GM12878 (cell line): ENCODE measurements around the gene PPP2R1A. TPM values are rescaled to one million over a fixed set of nuclear protein-coding genes. Genes with fewer than 3 reads are reported as not detected.

Experiments used
- ATAC-seq: fragments of 200-7000 bp; cut with Tn5 transposase; 3 replicates; pipeline ENCODE4 v1.9.1; 2020; ENCODE audit warnings: mild to moderate bottlenecking, moderate library complexity
- BruUV-seq: library from RNA; stranded (reverse); fragments of 400-500 nt; replicated peaks from 2 replicates; lab custom pipeline; 2021; lab: Mats Ljungman, UMichigan
- CTCF ChIA-PET: fragments of 300-600 bp; sonication (Branson Sonifier 250); formaldehyde crosslinking; extraction: SDS; loops from one replicate; lab custom pipeline; 2021; ENCODE audit warnings: inconsistent platforms; lab: Yijun Ruan, JAX
- POLR2A ChIA-PET: fragments of 350-600 bp; formaldehyde crosslinking; extraction: SDS; loops from one replicate; lab custom pipeline; 2021; ENCODE audit warnings: inconsistent platforms; lab: Charles Lee
- RAD21 ChIA-PET: fragments of 300-600 bp; sonication (Branson Sonifier 250); formaldehyde crosslinking; loops from one replicate; lab custom pipeline; 2023; ENCODE audit warnings: antibody characterized with exemption; ENCODE audit not compliant: unreplicated experiment; lab: Charles Lee
- SMC1A ChIA-PET: fragments of 300-600 bp; sonication (Branson Sonifier 250); formaldehyde crosslinking; loops from one replicate; lab custom pipeline; 2023; ENCODE audit not compliant: unreplicated experiment, uncharacterized antibody; lab: Charles Lee
- DNase-seq: peaks from one replicate; pipeline ENCODE4 v3.0.0-alpha.2; 2011; ENCODE audit warnings: low read depth, low spot score
- FAIRE-seq: peaks from 3 replicates; lab custom pipeline; 2011; peaks lifted over from hg19 to GRCh38; lab: Jason Lieb, UNC
- H2AFZ ChIP-seq: 2 replicates; pipeline ENCODE4 v1.6.0; 2011; ENCODE audit warnings: low read depth, low read length, control low read depth; ENCODE audit not compliant: control insufficient read depth
- H3K27ac ChIP-seq: 2 replicates; pipeline ENCODE4 v1.5.1; 2011; ENCODE audit warnings: control low read depth; ENCODE audit not compliant: control insufficient read depth, insufficient read depth
- H3K27me3 ChIP-seq, 2 experiments: replicated peaks in 1 of 2; 2 replicates each; pipeline versions ENCODE4 v1.6.0 to v1.6.1; 2011; ENCODE audit warnings: low read length in 1 of 2; ENCODE audit not compliant: control insufficient read depth in 2 of 2, insufficient read depth in 2 of 2
- H3K36me3 ChIP-seq, 2 experiments: 2 replicates each; pipeline ENCODE4 v1.5.1; 2011; ENCODE audit warnings: low read length in 1 of 2; ENCODE audit not compliant: control insufficient read depth in 2 of 2, insufficient read depth in 2 of 2
- H3K4me1 ChIP-seq: 2 replicates; pipeline ENCODE4 v1.6.1; 2011; ENCODE audit warnings: mild to moderate bottlenecking, low read length, moderate library complexity, mixed read lengths; ENCODE audit not compliant: control insufficient read depth, insufficient read depth
- H3K4me2 ChIP-seq: 2 replicates; pipeline ENCODE4 v1.6.0; 2011; ENCODE audit warnings: control low read depth; ENCODE audit not compliant: control insufficient read depth, insufficient read depth
- H3K4me3 ChIP-seq: fragments of 200-600 bp; sonication (generic); 2 replicates; pipeline ENCODE4 v1.5.1; 2016
- H3K79me2 ChIP-seq: 2 replicates; pipeline ENCODE4 v1.6.0; 2011; ENCODE audit warnings: low read length; ENCODE audit not compliant: control insufficient read depth, insufficient read depth
- H3K9ac ChIP-seq: 2 replicates; pipeline ENCODE4 v1.8.0; 2011; ENCODE audit warnings: low read length, control low read depth, mixed read lengths; ENCODE audit not compliant: control insufficient read depth, insufficient read depth
- H3K9me3 ChIP-seq: replicated peaks from 3 replicates; pipeline ENCODE4 v1.5.1; 2011; ENCODE audit warnings: mild to moderate bottlenecking, low read length; ENCODE audit not compliant: control insufficient read depth, insufficient read depth
- H4K20me1 ChIP-seq: 2 replicates; pipeline ENCODE4 v1.6.0; 2011; ENCODE audit not compliant: control insufficient read depth, insufficient read depth
- CHD2 ChIP-seq: IDR thresholded peaks from 2 replicates; pipeline ENCODE4 v1.6.1; 2011; ENCODE audit warnings: low read depth, low read length, improper control_type of control experiment, borderline replicate concordance
- EED ChIP-seq: sonication (generic); IDR thresholded peaks from 2 replicates; pipeline ENCODE4 v1.6.1; 2016; ENCODE audit warnings: antibody characterized with exemption, low read depth
- HDAC2 ChIP-seq: fragments of 200-600 bp; sonication (generic); IDR thresholded peaks from 2 replicates; pipeline ENCODE4 v1.6.1; 2017
- MEF2A ChIP-seq: IDR thresholded peaks from 2 replicates; pipeline ENCODE4 v1.6.1; 2011; ENCODE audit warnings: low read depth, mild to moderate bottlenecking, low read length, moderate library complexity; ENCODE audit not compliant: insufficient read depth
- NR2F1 ChIP-seq: fragments of 450-650 bp; conservative IDR thresholded peaks from 2 replicates; pipeline ENCODE4 v1.6.1; 2017; ENCODE audit warnings: mild to moderate bottlenecking
- RBBP5 ChIP-seq: fragments of 200-600 bp; sonication (generic); conservative IDR thresholded peaks from 2 replicates; pipeline ENCODE4 v1.6.1; 2016
- SIX5 ChIP-seq: IDR thresholded peaks from 2 replicates; pipeline ENCODE4 v1.6.1; 2011; ENCODE audit warnings: mild to moderate bottlenecking, low read depth, low read length, moderate library complexity; ENCODE audit not compliant: severe bottlenecking
- SRF ChIP-seq, 2 experiments: IDR thresholded peaks; 2 replicates each; pipeline ENCODE4 v1.6.1; 2011; ENCODE audit warnings: low read depth in 2 of 2, low read length in 2 of 2, mild to moderate bottlenecking in 1 of 2, moderate library complexity in 1 of 2
- TCF3 ChIP-seq: IDR thresholded peaks from 2 replicates; pipeline ENCODE4 v1.6.1; 2012; ENCODE audit warnings: low read depth, mild to moderate bottlenecking, low read length, borderline replicate concordance; ENCODE audit not compliant: insufficient read depth
- YY1 ChIP-seq: IDR thresholded peaks from 2 replicates; pipeline ENCODE4 v1.6.1; 2011; ENCODE audit warnings: low read depth, mild to moderate bottlenecking, low read length
- ZNF622 ChIP-seq: fragments of 450-650 bp; IDR thresholded peaks from 2 replicates; pipeline ENCODE4 v1.6.1; 2017; ENCODE audit warnings: mild to moderate bottlenecking, inconsistent platforms
- ZSCAN29 ChIP-seq: fragments of 450-650 bp; IDR thresholded peaks from 2 replicates; pipeline ENCODE4 v1.6.1; 2017; ENCODE audit warnings: mild to moderate bottlenecking, moderate library complexity
- ZZZ3 ChIP-seq: IDR thresholded peaks from 2 replicates; pipeline ENCODE4 v1.6.1; 2011; ENCODE audit warnings: low read depth; ENCODE audit not compliant: control insufficient read depth, insufficient read length
- WGBS: methylation state at CpG from one replicate; pipeline ENCODE4 v1.1.6; 2016; ENCODE audit warnings: low lambda C conversion rate; ENCODE audit not compliant: insufficient replicate concordance, insufficient coverage; ENCODE audit errors: missing lambda C conversion rate; 5-methylcytosine and 5-hydroxymethylcytosine counted together
- in situ Hi-C: fragments of 300-500 bp; cut with MboI; formaldehyde crosslinking; loops from 9 replicates; pipeline ENCODE4 v1.14.3; 2018; ENCODE audit warnings: mixed read lengths
- intact Hi-C: fragments of 100-400 bp; cut with micrococcal nuclease; formaldehyde crosslinking; loops from one replicate; pipeline ENCODE4 v1.14.2; 2022; ENCODE audit not compliant: unreplicated experiment
- polyA plus RNA-seq, 11 experiments: library from polyadenylated mRNA; depleted of rRNA in 4 of 11; unstranded in 6 of 11; stranded (reverse) in 5 of 11; fragments of >200 nt; fragmentation: Nextera tagmentation in 4 of 11; fragmentation: Illumina TruSeq in 1 of 11; extraction: Ambion mirVana in 4 of 11; extraction: Trizol in 1 of 11; gene quantifications; 1 replicate in 1 of 11; 2 replicates in 10 of 11; pipeline versions ENCODE4 v1.2.1 to v1.2.3, GENCODE V29; 2011 to 2016; ENCODE audit warnings: inconsistent platforms in 2 of 11, missing spikeins in 2 of 11, low read depth in 1 of 11
- total RNA-seq, 4 experiments: library from RNA; depleted of rRNA in 3 of 4; stranded (reverse); fragments of >200 nt in 3 of 4; fragmentation: Illumina TruSeq in 1 of 4; extraction: Trizol in 1 of 4; gene quantifications; 2 replicates each; pipeline versions ENCODE4 v1.2.1 to v1.2.3, GENCODE V29; 2013 to 2021
- TF ChIP-seq, protein P1 (sequence below): IDR thresholded peaks from 2 replicates; pipeline ENCODE4 v1.6.1; 2012; ENCODE audit warnings: low read depth, low read length, improper control_type of control experiment
- TF ChIP-seq, protein P2 (sequence below): fragments of 450-650 bp; IDR thresholded peaks from 2 replicates; pipeline ENCODE4 v1.6.1; 2017; ENCODE audit warnings: mild to moderate bottlenecking
- TF ChIP-seq, protein P3 (sequence below): fragments of 450-650 bp; IDR thresholded peaks from 2 replicates; pipeline ENCODE4 v1.6.1; 2017; ENCODE audit warnings: mild to moderate bottlenecking, low read depth, inconsistent platforms; ENCODE audit not compliant: poor library complexity, severe bottlenecking
- TF ChIP-seq, protein P4 (sequence below): fragments of 450-650 bp; IDR thresholded peaks from 2 replicates; pipeline ENCODE4 v1.6.1; 2016; ENCODE audit warnings: mild to moderate bottlenecking, moderate library complexity, borderline replicate concordance

Gene PPP2R1A
- total and polyA plus RNA-seq, 10 of the 15 experiments (the other 5 are each of a cell fraction or from before 2014, with no cell fraction given): 16.0 to 359 (median 140) TPM

DNA sequence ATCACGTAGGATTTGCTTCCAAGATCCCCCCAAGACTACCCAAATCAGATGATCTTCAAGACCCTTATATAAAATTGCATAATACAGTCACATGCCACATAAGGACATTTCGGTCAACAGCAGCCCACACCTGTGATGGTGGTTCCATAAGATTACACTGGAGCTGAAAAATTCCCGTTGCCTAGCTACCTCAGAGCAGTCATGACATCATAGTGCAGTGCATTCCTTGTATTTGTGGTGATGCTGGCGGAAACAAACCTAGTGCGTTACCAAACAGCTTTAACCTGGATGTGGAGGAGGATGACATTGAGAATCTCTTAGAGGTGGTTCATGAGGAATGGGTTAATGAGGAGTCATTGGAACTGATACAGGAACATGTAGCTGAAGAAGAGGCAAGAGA, 84.3 kb downstream of the PPP2R1A start:
- CTCF ChIA-PET: interaction anchor here (1.1 kb wide), 1 partner anchor 27 kb away, joined by 3 read pairs; no protein-coding TSS in a partner anchor
- Histone ChIP-seq H4K20me1 (no peaks in the 10 kb centered on the region), H3K4me3 (no peak overlapping the region), H3K4me1 (no peaks in the 10 kb centered on the region), H3K4me2 (no peak overlapping the region), H3K27ac (no peak overlapping the region), H3K9ac (no peak overlapping the region), H3K9me3 (peaks cover 42% of the 10 kb centered on the region), H2AFZ (no peak overlapping the region), H3K27me3 (no peaks in the 10 kb centered on the region), H3K36me3 (peaks cover 0 to 3% of the 10 kb centered on the region in 2 experiments; a peak in 1 of 4 replicates), H3K79me2 (peaks cover 50% of the 10 kb centered on the region)
- RAD21 ChIA-PET: no interaction called here
- WGBS: 98% methylated on average over 5 of the region's 5 CpGs
- in situ Hi-C loops (no loop called here), intact Hi-C loops (no loop called here)
- POLR2A ChIA-PET: no interaction called here
- FAIRE-seq (no peak), ATAC-seq (no peak), DNase-seq (no peak)
- BruUV-seq: no TSS peak
- SMC1A ChIA-PET: no interaction called here
- TF ChIP-seq ZNF622 (no peak), SIX5 (no peak), CHD2 (no peak), NR2F1 (no peak), ZZZ3 (no peak), SRF (IDR thresholded peaks at IDR 0.05; ENCODE audit: low read depth in 2 of 2, low read length in 2 of 2) (no peak), YY1 (no peak), ZSCAN29 (no peak), HDAC2 (no peak), RBBP5 (no peak), MEF2A (no peak), EED (no peak), TCF3 (no peak)
- TF ChIP-seq, protein P1, sequence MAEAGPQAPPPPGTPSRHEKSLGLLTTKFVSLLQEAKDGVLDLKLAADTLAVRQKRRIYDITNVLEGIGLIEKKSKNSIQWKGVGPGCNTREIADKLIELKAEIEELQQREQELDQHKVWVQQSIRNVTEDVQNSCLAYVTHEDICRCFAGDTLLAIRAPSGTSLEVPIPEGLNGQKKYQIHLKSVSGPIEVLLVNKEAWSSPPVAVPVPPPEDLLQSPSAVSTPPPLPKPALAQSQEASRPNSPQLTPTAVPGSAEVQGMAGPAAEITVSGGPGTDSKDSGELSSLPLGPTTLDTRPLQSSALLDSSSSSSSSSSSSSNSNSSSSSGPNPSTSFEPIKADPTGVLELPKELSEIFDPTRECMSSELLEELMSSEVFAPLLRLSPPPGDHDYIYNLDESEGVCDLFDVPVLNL: no peak
- TF ChIP-seq, protein P2, sequence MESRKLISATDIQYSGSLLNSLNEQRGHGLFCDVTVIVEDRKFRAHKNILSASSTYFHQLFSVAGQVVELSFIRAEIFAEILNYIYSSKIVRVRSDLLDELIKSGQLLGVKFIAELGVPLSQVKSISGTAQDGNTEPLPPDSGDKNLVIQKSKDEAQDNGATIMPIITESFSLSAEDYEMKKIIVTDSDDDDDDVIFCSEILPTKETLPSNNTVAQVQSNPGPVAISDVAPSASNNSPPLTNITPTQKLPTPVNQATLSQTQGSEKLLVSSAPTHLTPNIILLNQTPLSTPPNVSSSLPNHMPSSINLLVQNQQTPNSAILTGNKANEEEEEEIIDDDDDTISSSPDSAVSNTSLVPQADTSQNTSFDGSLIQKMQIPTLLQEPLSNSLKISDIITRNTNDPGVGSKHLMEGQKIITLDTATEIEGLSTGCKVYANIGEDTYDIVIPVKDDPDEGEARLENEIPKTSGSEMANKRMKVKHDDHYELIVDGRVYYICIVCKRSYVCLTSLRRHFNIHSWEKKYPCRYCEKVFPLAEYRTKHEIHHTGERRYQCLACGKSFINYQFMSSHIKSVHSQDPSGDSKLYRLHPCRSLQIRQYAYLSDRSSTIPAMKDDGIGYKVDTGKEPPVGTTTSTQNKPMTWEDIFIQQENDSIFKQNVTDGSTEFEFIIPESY: no peak
- TF ChIP-seq, protein P3, sequence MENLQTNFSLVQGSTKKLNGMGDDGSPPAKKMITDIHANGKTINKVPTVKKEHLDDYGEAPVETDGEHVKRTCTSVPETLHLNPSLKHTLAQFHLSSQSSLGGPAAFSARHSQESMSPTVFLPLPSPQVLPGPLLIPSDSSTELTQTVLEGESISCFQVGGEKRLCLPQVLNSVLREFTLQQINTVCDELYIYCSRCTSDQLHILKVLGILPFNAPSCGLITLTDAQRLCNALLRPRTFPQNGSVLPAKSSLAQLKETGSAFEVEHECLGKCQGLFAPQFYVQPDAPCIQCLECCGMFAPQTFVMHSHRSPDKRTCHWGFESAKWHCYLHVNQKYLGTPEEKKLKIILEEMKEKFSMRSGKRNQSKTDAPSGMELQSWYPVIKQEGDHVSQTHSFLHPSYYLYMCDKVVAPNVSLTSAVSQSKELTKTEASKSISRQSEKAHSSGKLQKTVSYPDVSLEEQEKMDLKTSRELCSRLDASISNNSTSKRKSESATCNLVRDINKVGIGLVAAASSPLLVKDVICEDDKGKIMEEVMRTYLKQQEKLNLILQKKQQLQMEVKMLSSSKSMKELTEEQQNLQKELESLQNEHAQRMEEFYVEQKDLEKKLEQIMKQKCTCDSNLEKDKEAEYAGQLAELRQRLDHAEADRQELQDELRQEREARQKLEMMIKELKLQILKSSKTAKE: no peak
- TF ChIP-seq, protein P4, sequence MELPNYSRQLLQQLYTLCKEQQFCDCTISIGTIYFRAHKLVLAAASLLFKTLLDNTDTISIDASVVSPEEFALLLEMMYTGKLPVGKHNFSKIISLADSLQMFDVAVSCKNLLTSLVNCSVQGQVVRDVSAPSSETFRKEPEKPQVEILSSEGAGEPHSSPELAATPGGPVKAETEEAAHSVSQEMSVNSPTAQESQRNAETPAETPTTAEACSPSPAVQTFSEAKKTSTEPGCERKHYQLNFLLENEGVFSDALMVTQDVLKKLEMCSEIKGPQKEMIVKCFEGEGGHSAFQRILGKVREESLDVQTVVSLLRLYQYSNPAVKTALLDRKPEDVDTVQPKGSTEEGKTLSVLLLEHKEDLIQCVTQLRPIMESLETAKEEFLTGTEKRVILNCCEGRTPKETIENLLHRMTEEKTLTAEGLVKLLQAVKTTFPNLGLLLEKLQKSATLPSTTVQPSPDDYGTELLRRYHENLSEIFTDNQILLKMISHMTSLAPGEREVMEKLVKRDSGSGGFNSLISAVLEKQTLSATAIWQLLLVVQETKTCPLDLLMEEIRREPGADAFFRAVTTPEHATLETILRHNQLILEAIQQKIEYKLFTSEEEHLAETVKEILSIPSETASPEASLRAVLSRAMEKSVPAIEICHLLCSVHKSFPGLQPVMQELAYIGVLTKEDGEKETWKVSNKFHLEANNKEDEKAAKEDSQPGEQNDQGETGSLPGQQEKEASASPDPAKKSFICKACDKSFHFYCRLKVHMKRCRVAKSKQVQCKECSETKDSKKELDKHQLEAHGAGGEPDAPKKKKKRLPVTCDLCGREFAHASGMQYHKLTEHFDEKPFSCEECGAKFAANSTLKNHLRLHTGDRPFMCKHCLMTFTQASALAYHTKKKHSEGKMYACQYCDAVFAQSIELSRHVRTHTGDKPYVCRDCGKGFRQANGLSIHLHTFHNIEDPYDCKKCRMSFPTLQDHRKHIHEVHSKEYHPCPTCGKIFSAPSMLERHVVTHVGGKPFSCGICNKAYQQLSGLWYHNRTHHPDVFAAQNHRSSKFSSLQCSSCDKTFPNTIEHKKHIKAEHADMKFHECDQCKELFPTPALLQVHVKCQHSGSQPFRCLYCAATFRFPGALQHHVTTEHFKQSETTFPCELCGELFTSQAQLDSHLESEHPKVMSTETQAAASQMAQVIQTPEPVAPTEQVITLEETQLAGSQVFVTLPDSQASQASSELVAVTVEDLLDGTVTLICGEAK: no peak
